Right atrium auricular region (tissue), 2 donors: ENCODE results near the gene LECT2. TPM values are rescaled to one million over a fixed set of nuclear protein-coding genes. Genes with fewer than 3 reads are reported as not detected.

ENCODE experiments used
- DNase-seq: peaks from one replicate; pipeline ENCODE4 v3.0.0-alpha.2; 2019; ENCODE audit warnings: low spot score
- H3K27ac ChIP-seq, 2 donors: fragments of 200-600 bp; sonication (generic); 1 replicate in 1 of 2; 2 replicates in 1 of 2; pipeline ENCODE4 v1.5.1; 2016 to 2019
- H3K27me3 ChIP-seq, 2 donors: fragments of 200-600 bp; sonication (generic); one replicate each; pipeline versions ENCODE4 v1.5.1 to v1.6.0; 2017 to 2019
- H3K36me3 ChIP-seq: fragments of 200-600 bp; sonication (generic); one replicate; pipeline ENCODE4 v1.5.1; 2016
- H3K4me1 ChIP-seq, 2 donors: fragments of 200-600 bp; sonication (generic); one replicate each; pipeline versions ENCODE4 v1.5.1 to v1.6.0; 2017 to 2019
- H3K4me3 ChIP-seq, 2 donors: fragments of 200-600 bp; sonication (generic); 1 replicate in 1 of 2; 2 replicates in 1 of 2; pipeline ENCODE4 v1.5.1; 2017 to 2019; ENCODE audit warnings: mild to moderate bottlenecking in 1 of 2, moderate library complexity in 1 of 2
- H3K9me3 ChIP-seq, 2 donors: fragments of 200-600 bp; sonication (generic); one replicate each; pipeline ENCODE4 v1.5.1; 2019
- total RNA-seq, 2 donors: library from RNA; depleted of rRNA; stranded (reverse); fragments of >200 nt; gene quantifications; one replicate each; pipeline ENCODE4 v1.1.0, GENCODE V29; 2016
- TF ChIP-seq, protein P1 (sequence below), 2 donors: fragments of 200-600 bp; sonication (generic); IDR thresholded peaks; one replicate each; pipeline ENCODE4 v1.5.1; 2019; ENCODE audit warnings: antibody characterized with exemption in 2 of 2

Gene LECT2
- total RNA-seq, 2 donors from 2014 or later: not detected

DNA sequence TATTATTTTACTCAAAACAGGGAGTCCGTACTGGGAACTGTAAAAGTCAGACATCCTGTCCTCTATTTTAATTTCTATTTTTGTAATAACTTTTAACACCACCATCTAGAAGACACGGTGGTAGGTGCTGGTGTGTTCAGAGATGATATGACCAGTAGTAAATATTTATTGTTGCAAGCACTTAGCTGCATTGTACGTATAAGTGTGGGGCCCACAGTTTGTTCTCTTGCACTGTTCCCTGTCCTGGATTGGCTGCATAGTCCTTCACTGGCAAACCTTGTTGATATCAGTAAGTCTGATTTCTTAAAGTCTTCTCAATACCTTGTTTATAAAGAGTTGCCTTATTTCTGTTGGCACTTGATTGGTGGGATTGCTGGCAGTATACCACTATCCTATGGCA is 34.6 kb downstream of the LECT2 start:
- Histone ChIP-seq H3K4me1 (no peaks in the 10 kb centered on the region), H3K27me3 (no peaks in the 10 kb centered on the region), H3K27ac (no peak overlapping the region), H3K4me3 (no peak overlapping the region), H3K9me3 (no peaks in the 10 kb centered on the region), H3K36me3 (no peaks in the 10 kb centered on the region)
- no peak for DNase-seq
- TF ChIP-seq, protein P1, sequence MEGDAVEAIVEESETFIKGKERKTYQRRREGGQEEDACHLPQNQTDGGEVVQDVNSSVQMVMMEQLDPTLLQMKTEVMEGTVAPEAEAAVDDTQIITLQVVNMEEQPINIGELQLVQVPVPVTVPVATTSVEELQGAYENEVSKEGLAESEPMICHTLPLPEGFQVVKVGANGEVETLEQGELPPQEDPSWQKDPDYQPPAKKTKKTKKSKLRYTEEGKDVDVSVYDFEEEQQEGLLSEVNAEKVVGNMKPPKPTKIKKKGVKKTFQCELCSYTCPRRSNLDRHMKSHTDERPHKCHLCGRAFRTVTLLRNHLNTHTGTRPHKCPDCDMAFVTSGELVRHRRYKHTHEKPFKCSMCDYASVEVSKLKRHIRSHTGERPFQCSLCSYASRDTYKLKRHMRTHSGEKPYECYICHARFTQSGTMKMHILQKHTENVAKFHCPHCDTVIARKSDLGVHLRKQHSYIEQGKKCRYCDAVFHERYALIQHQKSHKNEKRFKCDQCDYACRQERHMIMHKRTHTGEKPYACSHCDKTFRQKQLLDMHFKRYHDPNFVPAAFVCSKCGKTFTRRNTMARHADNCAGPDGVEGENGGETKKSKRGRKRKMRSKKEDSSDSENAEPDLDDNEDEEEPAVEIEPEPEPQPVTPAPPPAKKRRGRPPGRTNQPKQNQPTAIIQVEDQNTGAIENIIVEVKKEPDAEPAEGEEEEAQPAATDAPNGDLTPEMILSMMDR (IDR thresholded peaks at IDR 0.05): no peak

DNA sequence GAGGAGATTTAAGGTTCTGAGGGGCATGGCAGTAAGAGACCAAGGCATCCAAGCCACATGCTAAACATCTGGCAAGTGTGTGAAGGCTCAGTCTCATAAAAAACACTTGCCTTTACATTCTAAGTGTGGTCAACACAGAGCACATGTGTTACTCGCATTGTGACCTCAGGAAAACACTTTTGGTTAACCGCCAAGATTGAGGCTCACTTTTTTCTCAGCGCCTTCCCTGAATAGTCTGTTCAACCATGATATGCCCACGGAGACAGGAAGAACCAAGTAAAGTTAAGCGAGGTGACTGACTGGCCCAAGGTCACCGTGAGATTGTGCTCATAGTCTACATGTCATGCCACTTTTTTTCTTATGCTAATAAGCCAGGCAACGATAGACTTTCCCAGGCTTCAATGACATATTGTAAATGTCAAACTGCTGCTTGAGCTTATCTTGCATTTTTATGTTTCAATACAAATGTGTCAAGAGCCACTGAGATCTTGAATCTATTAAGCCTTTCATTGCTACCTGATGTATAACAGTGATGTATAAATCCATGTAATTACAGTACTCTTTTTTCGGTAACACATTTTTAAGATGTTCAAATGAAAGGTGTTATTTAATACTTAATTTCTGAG is 38.0 kb downstream of the LECT2 start:
- H3K27me3 ChIP-seq: no peaks in the 10 kb centered on the region

DNA sequence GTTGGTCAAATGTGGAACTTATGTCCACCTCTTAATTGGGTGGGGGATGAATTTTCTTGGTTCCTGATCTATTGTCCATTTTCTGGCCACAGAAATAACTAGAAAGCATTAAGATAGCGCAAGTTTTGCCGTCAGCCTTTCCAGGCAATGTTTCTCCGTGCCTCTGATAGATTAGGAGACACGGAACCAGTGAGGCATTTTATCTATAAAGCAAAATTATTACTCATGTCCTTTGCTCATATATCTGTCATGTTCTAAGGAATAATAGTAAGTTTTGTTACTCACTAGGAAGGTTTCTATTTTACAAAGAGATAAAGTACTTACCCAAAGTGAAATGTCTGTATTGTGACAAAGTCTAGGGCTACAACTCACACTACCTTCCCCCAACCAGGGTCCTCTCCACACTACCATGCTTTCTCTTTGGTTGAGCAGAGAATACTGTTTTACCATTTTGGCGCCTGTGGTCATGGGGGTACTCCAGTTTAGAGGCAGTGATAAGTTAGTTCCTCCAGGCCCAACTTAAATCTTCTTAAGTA is 39.2 kb downstream of the LECT2 start:
- no peaks in the 10 kb centered on the region for H3K9me3 ChIP-seq
- TF ChIP-seq, protein P1 (IDR thresholded peaks at IDR 0.05): no peak

More for the DNA sequence above, 38.0 kb downstream of the LECT2 start:
- TF ChIP-seq, protein P1 (IDR thresholded peaks at IDR 0.05): no peak
- no peak overlapping the region for H3K4me3 ChIP-seq
- DNase-seq: no peak
- H3K4me1 ChIP-seq: no peaks in the 10 kb centered on the region
- no peaks in the 10 kb centered on the region for H3K9me3 ChIP-seq
- H3K27ac ChIP-seq: no peak overlapping the region
- no peaks in the 10 kb centered on the region for H3K36me3 ChIP-seq

DNA sequence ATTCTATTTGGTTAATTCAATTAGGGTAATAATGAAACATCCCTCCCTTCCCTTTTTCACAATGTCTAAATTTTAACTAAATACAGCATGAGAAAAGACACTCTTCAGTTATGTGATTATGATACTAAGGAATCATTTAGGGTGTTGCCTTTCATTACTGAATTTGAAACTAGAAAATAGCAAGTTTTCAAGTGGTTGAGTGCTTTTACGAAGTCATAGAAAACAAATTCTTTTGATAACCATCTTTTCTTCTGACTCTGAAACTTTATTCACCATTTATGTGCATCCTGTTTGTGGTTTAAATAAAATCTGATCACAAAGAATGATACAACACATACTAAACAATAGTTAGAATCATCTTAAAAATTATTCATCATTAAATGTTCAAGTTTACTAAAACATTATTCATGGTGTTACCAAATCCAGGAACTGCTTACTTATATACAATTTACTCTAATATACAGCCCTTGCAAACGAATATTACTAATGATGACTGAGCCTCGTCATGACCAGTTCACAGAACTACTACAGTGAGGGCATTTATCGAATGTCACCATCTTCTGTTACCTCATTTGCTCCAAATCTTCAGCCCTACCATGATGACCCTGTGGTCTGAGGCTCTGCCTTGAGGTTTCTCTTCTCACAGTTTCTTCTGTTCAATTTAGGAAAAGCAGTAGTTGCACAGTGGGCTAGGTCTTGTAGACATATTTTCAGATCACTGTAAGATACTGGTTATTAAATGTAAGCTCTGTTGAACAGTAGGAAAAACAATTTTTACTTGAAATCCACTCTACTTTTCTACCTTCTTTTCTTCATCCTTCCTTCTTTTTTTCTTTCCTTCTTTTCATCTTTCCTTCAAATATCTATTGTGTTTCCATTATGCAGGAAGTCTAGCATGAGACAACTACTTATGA is 40.8 kb downstream of the LECT2 start:
- no peak overlapping the region for H3K27ac ChIP-seq
- DNase-seq: no peak
- no peak overlapping the region for H3K4me3 ChIP-seq
- TF ChIP-seq, protein P1 (IDR thresholded peaks at IDR 0.05): no peak
- no peaks in the 10 kb centered on the region for H3K9me3 ChIP-seq
- no peaks in the 10 kb centered on the region for H3K27me3 ChIP-seq
- H3K4me1 ChIP-seq: no peaks in the 10 kb centered on the region
- no peaks in the 10 kb centered on the region for H3K36me3 ChIP-seq

More for the DNA sequence above, 39.2 kb downstream of the LECT2 start:
- Histone ChIP-seq H3K4me3 (no peak overlapping the region), H3K36me3 (no peaks in the 10 kb centered on the region), H3K4me1 (no peaks in the 10 kb centered on the region), H3K27ac (no peak overlapping the region), H3K27me3 (no peaks in the 10 kb centered on the region)
- no peak for DNase-seq

DNA sequence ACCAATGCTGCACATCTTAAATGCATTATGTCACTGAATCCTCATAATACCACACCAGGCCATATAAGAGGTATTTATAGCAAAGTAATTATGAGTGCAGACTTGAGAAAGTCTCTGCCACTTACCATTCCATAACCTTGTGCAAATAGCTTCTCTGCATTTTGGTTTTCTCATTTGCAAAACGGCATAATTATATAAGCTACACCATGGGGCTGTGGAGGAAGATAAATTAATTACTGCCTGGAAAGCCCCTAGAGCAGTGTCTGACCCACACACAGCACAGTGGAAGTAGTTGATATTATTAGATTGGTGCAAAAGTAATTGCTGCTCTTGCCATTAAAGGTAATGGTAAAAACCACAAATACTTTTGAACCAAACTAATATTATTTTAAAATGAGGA is 49.6 kb downstream of the LECT2 start:
- TF ChIP-seq, protein P1 (IDR thresholded peaks at IDR 0.05): no peak
- DNase-seq: no peak
- Histone ChIP-seq H3K36me3 (no peaks in the 10 kb centered on the region), H3K4me3 (no peak overlapping the region), H3K9me3 (no peaks in the 10 kb centered on the region), H3K4me1 (no peaks in the 10 kb centered on the region), H3K27me3 (no peaks in the 10 kb centered on the region), H3K27ac (no peak overlapping the region)
